Mesodermal cell (in vitro differentiated cells): ENCODE results near the gene OGFR.

Source experiments
- H3K27ac ChIP-seq: 2 replicates; pipeline ENCODE4 v1.7.0; 2013; ENCODE audit warnings: mild to moderate bottlenecking, low read depth, low read length, moderate library complexity; ENCODE audit not compliant: severe bottlenecking
- H3K36me3 ChIP-seq: 2 replicates; pipeline ENCODE4 v1.7.1; 2013; ENCODE audit warnings: mild to moderate bottlenecking, low read length, moderate library complexity; ENCODE audit not compliant: control insufficient read depth, insufficient read depth
- H3K4me1 ChIP-seq: one replicate; pipeline ENCODE4 v1.7.1; 2013; ENCODE audit warnings: mild to moderate bottlenecking, low read length; ENCODE audit not compliant: insufficient read depth, control insufficient read depth, poor library complexity, severe bottlenecking
- H3K4me3 ChIP-seq: 2 replicates; pipeline ENCODE4 v1.7.0; 2013; ENCODE audit warnings: low read length, control low read depth, mild to moderate bottlenecking; ENCODE audit not compliant: insufficient read depth, poor library complexity, severe bottlenecking; ENCODE audit errors: extremely low read depth
- H3K9me3 ChIP-seq: 2 replicates; pipeline ENCODE4 v1.7.1; 2013; ENCODE audit warnings: mild to moderate bottlenecking, low read length, moderate library complexity; ENCODE audit not compliant: control insufficient read depth
- WGBS, 2 experiments: methylation state at CpG; one replicate each; pipeline ENCODE4 v1.1.5; 2013; ENCODE audit warnings: missing lambda C conversion rate in 2 of 2; ENCODE audit not compliant: insufficient coverage in 2 of 2; 5-methylcytosine and 5-hydroxymethylcytosine counted together

The OGFR gene

GRCh38 chr20:62784497-62784896 lies 20.1 kb upstream of the OGFR start:
- peaks cover 7% of the 10 kb centered on the region for H3K4me1 ChIP-seq
- WGBS, 2 experiments, result 88 to 93% methylated on average over 14 to 15 of the region's 16 CpGs
- H3K36me3 ChIP-seq, result no peaks in the 10 kb centered on the region
- no peak overlapping the region for H3K27ac ChIP-seq
- no peaks in the 10 kb centered on the region for H3K9me3 ChIP-seq
- no peak overlapping the region for H3K4me3 ChIP-seq

GRCh38 chr20:62785393-62785792 lies 19.2 kb upstream of the OGFR start:
- H3K27ac ChIP-seq, result peak overlapping the region; percentile 79

GRCh38 chr20:62786157-62786556 lies 18.5 kb upstream of the OGFR start:
- WGBS, 2 experiments, result 83 to 86% methylated on average over 13 of the region's 13 CpGs
- Histone ChIP-seq H3K4me3 (no peak overlapping the region), H3K36me3 (no peaks in the 10 kb centered on the region), H3K27ac (peak overlapping the region; percentile 79), H3K4me1 (peaks cover 7% of the 10 kb centered on the region), H3K9me3 (no peaks in the 10 kb centered on the region)

More at GRCh38 chr20:62785393-62785792, 19.2 kb upstream of the OGFR start:
- Histone ChIP-seq H3K4me3 (no peak overlapping the region), H3K4me1 (peaks cover 7% of the 10 kb centered on the region), H3K36me3 (no peaks in the 10 kb centered on the region), H3K9me3 (no peaks in the 10 kb centered on the region)
- 89 to 92% methylated on average over 9 to 11 of the region's 11 CpGs for WGBS, 2 experiments

- Histone ChIP-seq H3K4me1 (peaks cover 15% of the 10 kb centered on the region), H3K9me3 (no peaks in the 10 kb centered on the region)
- 90 to 93% methylated on average over 3 to 7 of the region's 7 CpGs for WGBS, 2 experiments
Measured at GRCh38 chr20:62787321-62787720, 17.3 kb upstream of the OGFR start.

GRCh38 chr20:62787866-62788265 lies 16.8 kb upstream of the OGFR start:
- H3K4me1 ChIP-seq, result peaks cover 21% of the 10 kb centered on the region
- no peaks in the 10 kb centered on the region for H3K9me3 ChIP-seq
- H3K27ac ChIP-seq, result no peak overlapping the region
- WGBS, 2 experiments, result 83 to 91% methylated on average over 5 of the region's 5 CpGs
- H3K36me3 ChIP-seq, result no peaks in the 10 kb centered on the region
- no peak overlapping the region for H3K4me3 ChIP-seq

More at GRCh38 chr20:62787321-62787720, 17.3 kb upstream of the OGFR start:
- Histone ChIP-seq H3K27ac (no peak overlapping the region), H3K4me3 (no peak overlapping the region), H3K36me3 (no peaks in the 10 kb centered on the region)

- no peaks in the 10 kb centered on the region for H3K36me3 ChIP-seq
- H3K27ac ChIP-seq, result no peak overlapping the region
- H3K4me3 ChIP-seq, result no peak overlapping the region
- no peaks in the 10 kb centered on the region for H3K9me3 ChIP-seq
- H3K4me1 ChIP-seq, result peaks cover 24% of the 10 kb centered on the region
- 90 to 93% methylated on average over 15 of the region's 15 CpGs for WGBS, 2 experiments
Measured at GRCh38 chr20:62788607-62789006, 16.0 kb upstream of the OGFR start.

GRCh38 chr20:62790075-62790474 lies 14.6 kb upstream of the OGFR start:
- Histone ChIP-seq H3K9me3 (no peaks in the 10 kb centered on the region), H3K36me3 (no peaks in the 10 kb centered on the region), H3K27ac (no peak overlapping the region), H3K4me3 (no peak overlapping the region), H3K4me1 (peaks cover 24% of the 10 kb centered on the region)
- WGBS, 2 experiments, result 94 to 97% methylated on average over 9 to 11 of the region's 12 CpGs

- Histone ChIP-seq H3K27ac (no peak overlapping the region), H3K36me3 (no peaks in the 10 kb centered on the region), H3K9me3 (no peaks in the 10 kb centered on the region), H3K4me1 (peaks cover 17% of the 10 kb centered on the region), H3K4me3 (no peak overlapping the region)
- WGBS, 2 experiments, result 27 to 35% methylated on average over 19 to 22 of the region's 23 CpGs
Measured at GRCh38 chr20:62791301-62792181, 13.1 kb upstream of the OGFR start.

- 85 to 89% methylated on average over 8 to 9 of the region's 9 CpGs for WGBS, 2 experiments
- Histone ChIP-seq H3K9me3 (no peaks in the 10 kb centered on the region), H3K4me1 (peaks cover 22% of the 10 kb centered on the region), H3K27ac (peak overlapping the region; percentile 67), H3K4me3 (no peak overlapping the region), H3K36me3 (peaks cover 2% of the 10 kb centered on the region)
Measured at GRCh38 chr20:62792182-62792939, 12.3 kb upstream of the OGFR start.

- WGBS, 2 experiments, result 87 to 90% methylated on average over 19 to 20 of the region's 22 CpGs
- H3K27ac ChIP-seq, result no peak overlapping the region
- H3K4me3 ChIP-seq, result no peak overlapping the region
- H3K9me3 ChIP-seq, result no peaks in the 10 kb centered on the region
- H3K4me1 ChIP-seq, result peaks cover 25% of the 10 kb centered on the region
- H3K36me3 ChIP-seq, result peaks cover 10% of the 10 kb centered on the region
Measured at GRCh38 chr20:62792940-62793756, 11.5 kb upstream of the OGFR start.
